ENCODE data around the gene SOX5.

GRCh38 chr12:23775208-23775607, 174.3 kb downstream of the SOX5 start:
- no peak for TF ChIP-seq FOXA1 (IDR thresholded peaks at IDR 0.05)
- no peak for TF ChIP-seq BHLHE40 (IDR thresholded peaks at IDR 0.05; ENCODE audit: borderline replicate concordance)
- TF ChIP-seq NFRKB (IDR thresholded peaks at IDR 0.05), result no peak
- no peak for TF ChIP-seq CTBP1 (IDR thresholded peaks at IDR 0.05; ENCODE audit: borderline replicate concordance)
- TF ChIP-seq SUZ12 (IDR thresholded peaks at IDR 0.05), result no peak
- TF ChIP-seq FOXK2 (IDR thresholded peaks at IDR 0.05), result no peak
- no peak for TF ChIP-seq ZNF384 (IDR thresholded peaks at IDR 0.05)
- TF ChIP-seq ELF4 (IDR thresholded peaks at IDR 0.05), result no peak
- no peak for TF ChIP-seq SP1 (IDR thresholded peaks at IDR 0.05)
- TF ChIP-seq, protein P1, sequence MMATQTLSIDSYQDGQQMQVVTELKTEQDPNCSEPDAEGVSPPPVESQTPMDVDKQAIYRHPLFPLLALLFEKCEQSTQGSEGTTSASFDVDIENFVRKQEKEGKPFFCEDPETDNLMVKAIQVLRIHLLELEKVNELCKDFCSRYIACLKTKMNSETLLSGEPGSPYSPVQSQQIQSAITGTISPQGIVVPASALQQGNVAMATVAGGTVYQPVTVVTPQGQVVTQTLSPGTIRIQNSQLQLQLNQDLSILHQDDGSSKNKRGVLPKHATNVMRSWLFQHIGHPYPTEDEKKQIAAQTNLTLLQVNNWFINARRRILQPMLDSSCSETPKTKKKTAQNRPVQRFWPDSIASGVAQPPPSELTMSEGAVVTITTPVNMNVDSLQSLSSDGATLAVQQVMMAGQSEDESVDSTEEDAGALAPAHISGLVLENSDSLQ (IDR thresholded peaks at IDR 0.05), result no peak
- no peak for TF ChIP-seq TARDBP (IDR thresholded peaks at IDR 0.05)
- no peak for TF ChIP-seq LEF1 (IDR thresholded peaks at IDR 0.05; ENCODE audit: borderline replicate concordance)
- TF ChIP-seq L3MBTL2 (conservative IDR thresholded peaks at IDR 0.05), result no peak
